Tibial nerve (tissue), 3 donors: ENCODE results near the gene LAMB1.

Experiments
- CTCF ChIP-seq, 5 experiments: fragments of 200-600 bp in 3 of 5; fragments of 450-650 bp in 2 of 5; sonication (generic) in 3 of 5; IDR thresholded peaks; one replicate each; pipeline ENCODE4 v1.5.1; 2016 to 2019; ENCODE audit warnings: antibody characterized with exemption in 5 of 5, mild to moderate bottlenecking in 3 of 5, moderate library complexity in 2 of 5
- POLR2A ChIP-seq, 2 donors: fragments of 450-650 bp; IDR thresholded peaks; one replicate each; pipeline ENCODE4 v1.6.1; 2017; ENCODE audit warnings: antibody characterized with exemption in 2 of 2, mild to moderate bottlenecking in 2 of 2, moderate library complexity in 2 of 2

- TF ChIP-seq CTCF (IDR thresholded peaks at IDR 0.05) (no peak), POLR2A (IDR thresholded peaks at IDR 0.05) (no peak)
These were observed 57.6 kb downstream of the LAMB1 start for GRCh38 chr7:107945332-107945731.
